ENCODE measurements around the gene SYNPO.

Gene SYNPO

DNA sequence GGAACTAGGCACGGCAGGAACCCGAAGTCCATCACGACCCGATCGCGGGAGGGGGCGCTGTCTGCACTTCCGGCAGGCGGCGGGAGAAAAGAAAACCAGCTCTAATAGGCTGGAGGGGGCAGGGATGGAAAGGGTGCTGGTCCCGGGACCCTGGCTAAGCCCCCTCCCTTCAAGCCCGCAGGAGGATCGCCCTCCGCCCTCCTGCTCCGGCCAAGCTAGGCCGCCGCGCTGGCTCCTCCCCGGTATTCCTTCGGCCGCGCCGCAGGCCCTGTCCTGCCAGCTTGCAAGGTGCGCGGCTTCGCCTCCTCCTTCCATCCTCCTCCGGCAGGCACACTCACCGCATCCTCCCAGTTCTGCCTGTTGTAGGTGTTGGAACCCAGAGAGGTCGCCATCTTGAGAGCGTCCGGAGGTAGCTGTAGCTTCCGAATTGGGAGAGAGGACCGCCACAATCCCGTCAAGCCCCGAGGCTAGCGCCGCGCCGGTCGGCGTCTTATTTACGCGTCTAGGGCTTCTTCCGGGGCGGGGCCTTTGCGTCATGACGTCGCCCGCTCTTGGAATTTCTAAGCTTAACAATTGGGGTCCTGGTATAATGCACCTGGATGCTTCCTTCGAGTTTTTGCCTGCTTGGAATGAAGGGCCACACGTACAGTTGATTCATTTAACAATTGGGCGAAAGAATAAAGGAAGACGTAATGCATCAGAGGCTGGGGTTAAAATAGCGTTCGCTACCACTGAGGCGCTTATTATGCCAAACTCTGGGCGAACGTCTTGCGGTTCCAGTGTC lies 60.3 kb downstream of the SYNPO start, which contains the start of gene RBM22:
Gene RBM22 (minus strand): TSS at position 469 of the 784 bp plus-strand sequence. CDS start 77 bp downstream, at position 392.
- DNase-seq, result peak; percentile 91 to 94

DNA sequence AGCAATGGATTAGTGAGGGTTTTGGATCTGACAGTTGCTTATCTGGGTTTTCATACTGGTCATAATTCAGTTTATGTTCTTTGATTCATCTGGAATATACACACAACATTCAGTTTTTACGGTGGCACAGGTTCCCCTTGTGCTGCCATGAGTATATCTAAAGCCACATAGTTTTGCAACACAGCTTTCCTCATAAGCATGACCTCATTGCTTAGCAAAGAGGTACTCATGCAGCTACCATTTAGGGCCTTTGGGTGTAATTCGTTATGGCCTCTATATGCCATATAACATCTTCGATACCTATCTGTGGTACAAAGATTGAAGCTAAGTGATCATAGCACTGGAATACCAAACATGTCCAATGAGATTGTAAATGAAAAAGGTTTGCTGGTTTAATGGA lies 63.3 kb downstream of the SYNPO start:
- no peak for DNase-seq

DNA sequence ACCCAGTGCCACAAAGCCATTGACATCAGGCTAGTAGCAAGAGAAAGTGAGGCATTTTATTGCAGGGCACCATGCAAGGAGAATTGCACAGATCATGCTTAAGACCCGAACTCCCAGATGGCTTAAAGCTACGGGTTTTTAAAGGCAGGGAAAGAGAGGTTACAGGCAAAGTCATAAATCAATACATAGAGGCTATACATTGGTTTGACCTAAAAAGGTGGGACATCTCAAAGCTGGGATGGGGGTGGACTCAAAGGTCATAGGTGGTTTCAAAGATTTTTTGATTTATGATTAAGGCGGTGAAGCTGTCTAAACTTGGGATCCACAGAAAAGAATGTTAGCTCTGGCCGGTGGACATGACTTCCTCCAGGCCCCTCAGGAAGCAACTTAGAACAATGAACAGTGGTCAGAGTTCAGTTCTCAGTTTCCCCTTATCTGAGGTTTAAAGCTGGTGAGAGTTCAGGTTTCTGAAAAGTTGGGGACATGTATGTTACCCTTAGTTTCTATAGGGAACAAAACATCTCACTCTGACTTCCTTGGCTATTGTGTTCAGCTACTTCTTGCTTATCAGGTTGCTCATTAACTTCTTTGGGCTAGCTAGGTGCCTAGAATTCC lies 66.4 kb downstream of the SYNPO start:
- no peak for DNase-seq

Data from SW 1271 (cell line).